Measurements from ENCODE around the gene ABI1.

DNA sequence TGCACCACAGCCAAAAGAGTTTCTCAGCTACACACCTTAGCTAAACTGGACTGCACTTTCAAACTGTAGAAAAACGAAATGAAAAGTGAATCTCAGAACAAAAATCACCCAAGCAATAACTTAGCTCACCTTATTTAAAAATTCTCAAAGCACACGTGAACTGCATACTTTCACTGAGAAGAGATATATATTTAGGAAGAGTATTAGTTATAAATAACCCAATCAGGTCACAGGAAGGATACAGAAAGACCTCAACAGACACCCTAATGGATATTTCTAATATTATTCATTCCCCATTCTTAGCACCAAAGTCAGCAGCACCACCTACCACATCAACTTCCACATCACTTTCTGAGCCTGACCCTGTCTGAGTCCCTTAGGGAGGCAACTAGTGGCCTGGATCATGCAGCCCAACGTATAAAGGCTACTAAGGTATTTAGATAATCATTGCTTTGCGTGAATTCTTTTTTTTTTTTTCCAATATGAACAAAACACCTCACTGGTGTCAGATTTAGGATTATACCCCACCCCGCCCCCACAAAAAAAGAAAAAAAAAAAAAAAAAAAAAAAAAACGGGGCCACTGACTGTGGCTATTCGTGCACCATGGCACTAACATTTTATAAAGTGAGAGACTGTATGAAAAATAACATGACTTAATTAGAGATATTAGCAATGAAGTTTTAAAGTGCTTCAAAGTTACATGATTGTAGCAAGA, 2.6 kb downstream of the ABI1 start:
- TF ChIP-seq, protein P1, sequence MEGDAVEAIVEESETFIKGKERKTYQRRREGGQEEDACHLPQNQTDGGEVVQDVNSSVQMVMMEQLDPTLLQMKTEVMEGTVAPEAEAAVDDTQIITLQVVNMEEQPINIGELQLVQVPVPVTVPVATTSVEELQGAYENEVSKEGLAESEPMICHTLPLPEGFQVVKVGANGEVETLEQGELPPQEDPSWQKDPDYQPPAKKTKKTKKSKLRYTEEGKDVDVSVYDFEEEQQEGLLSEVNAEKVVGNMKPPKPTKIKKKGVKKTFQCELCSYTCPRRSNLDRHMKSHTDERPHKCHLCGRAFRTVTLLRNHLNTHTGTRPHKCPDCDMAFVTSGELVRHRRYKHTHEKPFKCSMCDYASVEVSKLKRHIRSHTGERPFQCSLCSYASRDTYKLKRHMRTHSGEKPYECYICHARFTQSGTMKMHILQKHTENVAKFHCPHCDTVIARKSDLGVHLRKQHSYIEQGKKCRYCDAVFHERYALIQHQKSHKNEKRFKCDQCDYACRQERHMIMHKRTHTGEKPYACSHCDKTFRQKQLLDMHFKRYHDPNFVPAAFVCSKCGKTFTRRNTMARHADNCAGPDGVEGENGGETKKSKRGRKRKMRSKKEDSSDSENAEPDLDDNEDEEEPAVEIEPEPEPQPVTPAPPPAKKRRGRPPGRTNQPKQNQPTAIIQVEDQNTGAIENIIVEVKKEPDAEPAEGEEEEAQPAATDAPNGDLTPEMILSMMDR (conservative IDR thresholded peaks at IDR 0.05; ENCODE audit: low read length): 0 out of 2 replicates have a peak, but pooled peaks have one; percentile 38
- TF ChIP-seq EZH2phosphoT487 (IDR thresholded peaks at IDR 0.05; ENCODE audit: borderline replicate concordance, low read depth, low read length): no peak

Measured in OCI-LY7 (cell line).